Measurements from ENCODE around the gene HPGDS.

The HPGDS gene

GRCh38 chr4:94369046-94369445, 26.4 kb upstream of the HPGDS start:
- no peak for DNase-seq (ENCODE audit: low read depth)
- no peak overlapping the region for H3K4me3 ChIP-seq (ENCODE audit: control insufficient read depth, low read depth, low read length)
- no peak for TF ChIP-seq CTCF (conservative IDR thresholded peaks at IDR 0.05; ENCODE audit: control insufficient read depth, insufficient read depth, low read depth, low read length)

- no peak overlapping the region for H3K4me3 ChIP-seq (ENCODE audit: control insufficient read depth, low read depth, low read length)
- TF ChIP-seq CTCF (conservative IDR thresholded peaks at IDR 0.05; ENCODE audit: control insufficient read depth, insufficient read depth, low read depth, low read length) = no peak
- DNase-seq (ENCODE audit: low read depth) = no peak
Observed at GRCh38 chr4:94368459-94368858, 25.8 kb upstream of the HPGDS start.

DNA sequence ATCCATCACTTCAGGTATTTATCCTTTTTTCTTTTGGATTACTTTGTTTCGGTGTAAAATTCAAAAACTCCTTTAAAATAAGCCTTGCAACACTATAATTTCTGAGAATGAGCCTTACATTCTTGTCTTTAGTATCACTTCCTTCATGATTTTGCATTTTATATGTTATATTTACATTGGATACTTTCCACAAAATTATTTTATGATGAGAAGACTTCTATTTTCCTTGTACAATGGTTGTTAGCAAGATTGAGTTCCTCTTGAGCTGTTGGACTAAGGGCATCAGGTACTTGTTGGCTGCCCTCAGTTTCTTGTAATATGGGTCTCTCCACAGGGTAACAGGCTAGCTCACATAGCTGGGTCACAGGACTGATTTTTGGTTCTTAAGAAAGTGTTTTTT, 22.7 kb upstream of the HPGDS start:
- no peak for TF ChIP-seq CTCF (conservative IDR thresholded peaks at IDR 0.05; ENCODE audit: control insufficient read depth, insufficient read depth, low read depth, low read length)
- H3K4me3 ChIP-seq (ENCODE audit: control insufficient read depth, low read depth, low read length) = no peak overlapping the region
- no peak for DNase-seq (ENCODE audit: low read depth)

DNA sequence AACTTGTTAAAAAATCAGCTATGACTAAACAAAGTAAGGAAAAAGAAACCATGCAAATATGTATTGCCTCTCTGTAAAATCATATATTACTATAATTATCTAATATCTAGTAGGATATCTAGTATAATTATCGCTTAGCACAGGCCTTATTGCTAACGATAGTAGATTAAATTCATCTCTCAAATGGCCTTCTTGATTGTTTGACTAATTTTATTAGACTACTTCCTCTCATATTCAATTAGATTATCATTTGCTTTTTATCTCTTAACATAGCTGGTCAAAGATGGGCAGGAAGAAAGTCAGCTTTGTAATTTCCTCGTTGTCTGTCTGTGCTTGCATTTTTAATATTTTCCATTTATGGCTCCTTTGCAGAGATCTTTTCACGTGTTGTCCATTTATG, 21.9 kb upstream of the HPGDS start:
- no peak overlapping the region for H3K4me3 ChIP-seq (ENCODE audit: control insufficient read depth, low read depth, low read length)
- TF ChIP-seq CTCF (conservative IDR thresholded peaks at IDR 0.05; ENCODE audit: control insufficient read depth, insufficient read depth, low read depth, low read length) = no peak
- no peak for DNase-seq (ENCODE audit: low read depth)

DNA sequence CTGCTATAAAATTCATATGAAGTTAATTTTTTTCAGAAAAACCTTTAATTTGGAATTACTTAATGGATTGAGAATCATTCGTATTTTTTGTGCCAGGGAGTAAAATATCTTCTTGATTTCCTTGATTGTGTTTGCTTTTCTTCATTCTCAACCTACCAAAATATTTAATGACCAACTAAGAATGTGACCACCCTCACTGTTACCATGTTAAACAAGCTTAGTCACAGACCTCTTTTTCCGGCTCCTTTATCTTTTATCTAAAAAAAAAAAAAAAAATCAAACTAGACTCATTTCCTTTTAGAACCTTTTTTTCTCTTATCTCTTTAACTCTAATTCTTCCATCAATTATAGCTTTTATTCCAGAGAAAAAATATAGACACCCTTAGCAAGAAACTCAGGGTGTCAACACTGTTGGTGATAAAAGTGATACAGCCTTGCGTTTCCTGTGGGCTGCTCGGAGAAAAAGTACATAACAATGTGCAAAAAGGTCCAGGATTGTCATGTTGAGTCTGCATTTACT, 20.6 kb upstream of the HPGDS start:
- no peak for TF ChIP-seq CTCF (conservative IDR thresholded peaks at IDR 0.05; ENCODE audit: control insufficient read depth, insufficient read depth, low read depth, low read length)
- DNase-seq (ENCODE audit: low read depth) = no peak
- no peak overlapping the region for H3K4me3 ChIP-seq (ENCODE audit: control insufficient read depth, low read depth, low read length)

- TF ChIP-seq CTCF (conservative IDR thresholded peaks at IDR 0.05; ENCODE audit: control insufficient read depth, insufficient read depth, low read depth, low read length) = no peak
- DNase-seq (ENCODE audit: low read depth) = no peak
- H3K4me3 ChIP-seq (ENCODE audit: control insufficient read depth, low read depth, low read length) = no peak overlapping the region
Observed at GRCh38 chr4:94359838-94360237, 17.2 kb upstream of the HPGDS start.

- no peak overlapping the region for H3K4me3 ChIP-seq (ENCODE audit: control insufficient read depth, low read depth, low read length)
- DNase-seq (ENCODE audit: low read depth) = no peak
- TF ChIP-seq CTCF (conservative IDR thresholded peaks at IDR 0.05; ENCODE audit: control insufficient read depth, insufficient read depth, low read depth, low read length) = no peak
Observed at GRCh38 chr4:94359221-94359620, 16.6 kb upstream of the HPGDS start.
